Kidney epithelial cell (primary cell): ENCODE data around the gene ZPBP2. TPM values are rescaled to one million over a fixed set of nuclear protein-coding genes. Genes with fewer than 3 reads are reported as not detected.

Experiments used
- DNase-seq: peaks from one replicate; pipeline ENCODE4 v3.0.0-alpha.2; 2010; ENCODE audit warnings: low read depth
- H3K27me3 ChIP-seq: 2 replicates; pipeline ENCODE4 v1.6.0; 2011; ENCODE audit warnings: low read length; ENCODE audit not compliant: control insufficient read depth, insufficient read depth
- H3K36me3 ChIP-seq: 2 replicates; pipeline ENCODE4 v1.5.1; 2011; ENCODE audit warnings: low read length; ENCODE audit not compliant: control insufficient read depth, insufficient read depth
- H3K4me3 ChIP-seq: 2 replicates; pipeline ENCODE4 v1.5.1; 2011; ENCODE audit warnings: low read depth, mild to moderate bottlenecking, control low read depth, low read length
- total RNA-seq: library from RNA; depleted of rRNA; stranded (reverse); fragments of >200 nt; gene quantifications from 2 replicates; pipeline ENCODE4 v1.2.3, GENCODE V29; 2015
- TF ChIP-seq, protein P1 (sequence below): IDR thresholded peaks from 2 replicates; pipeline ENCODE4 v1.5.1; 2011; ENCODE audit warnings: mild to moderate bottlenecking, moderate library complexity, low read length, control low read depth, inconsistent platforms; ENCODE audit not compliant: insufficient read depth, poor library complexity, severe bottlenecking

ZPBP2 gene
- total RNA-seq, 1 donor from 2014 or later = not detected

DNA sequence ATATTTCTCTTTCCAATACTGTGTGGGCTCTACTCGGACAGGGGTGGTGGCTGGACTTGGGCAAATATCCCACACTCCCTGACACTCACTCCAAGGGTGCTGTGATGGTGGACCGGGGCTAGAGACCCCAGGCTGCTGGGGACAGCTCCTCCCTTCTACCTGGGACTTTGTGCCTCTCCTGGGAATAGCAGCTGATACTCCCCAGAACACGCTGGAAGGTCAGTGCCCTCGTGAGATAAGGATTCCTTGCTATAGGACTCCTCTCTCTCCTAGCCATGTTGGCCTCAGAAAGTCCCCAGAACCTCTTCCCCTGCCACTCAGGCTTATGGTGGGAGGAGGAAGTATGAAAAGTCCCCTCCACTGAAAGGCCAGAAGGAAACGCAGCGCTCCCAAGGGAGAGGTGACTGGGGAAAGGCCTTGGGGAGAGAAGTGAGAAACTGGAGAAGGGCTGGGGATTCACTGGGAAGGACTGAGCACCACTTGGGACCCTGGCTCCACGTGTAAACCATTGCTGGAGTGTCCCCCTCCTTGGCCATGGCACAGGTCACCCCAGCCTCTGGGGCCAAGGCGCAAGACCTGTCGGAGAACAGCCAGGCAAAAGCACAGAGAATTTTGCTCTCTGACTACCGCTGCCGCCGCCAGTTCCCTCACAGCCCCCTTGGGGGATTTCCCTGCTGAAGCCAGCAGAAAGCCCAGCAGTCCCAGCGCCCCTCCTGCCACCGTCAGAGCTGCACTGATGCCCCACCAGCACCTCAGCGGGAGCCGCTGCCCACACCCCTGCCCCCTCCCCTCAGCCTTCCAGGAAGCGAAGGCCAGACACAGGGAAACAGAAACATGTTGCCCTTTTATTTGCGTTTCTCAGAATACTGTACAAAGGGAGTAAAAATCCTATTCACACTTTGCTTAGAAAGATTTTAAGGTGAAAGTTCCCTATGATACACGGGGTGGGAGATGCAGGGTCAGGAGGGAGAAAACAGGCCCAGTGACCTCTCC, 52.5 kb downstream of the ZPBP2 start:
- Histone ChIP-seq H3K36me3 (peaks cover 1% of the 10 kb centered on the region), H3K4me3 (no peak overlapping the region), H3K27me3 (no peaks in the 10 kb centered on the region)
- TF ChIP-seq, protein P1, sequence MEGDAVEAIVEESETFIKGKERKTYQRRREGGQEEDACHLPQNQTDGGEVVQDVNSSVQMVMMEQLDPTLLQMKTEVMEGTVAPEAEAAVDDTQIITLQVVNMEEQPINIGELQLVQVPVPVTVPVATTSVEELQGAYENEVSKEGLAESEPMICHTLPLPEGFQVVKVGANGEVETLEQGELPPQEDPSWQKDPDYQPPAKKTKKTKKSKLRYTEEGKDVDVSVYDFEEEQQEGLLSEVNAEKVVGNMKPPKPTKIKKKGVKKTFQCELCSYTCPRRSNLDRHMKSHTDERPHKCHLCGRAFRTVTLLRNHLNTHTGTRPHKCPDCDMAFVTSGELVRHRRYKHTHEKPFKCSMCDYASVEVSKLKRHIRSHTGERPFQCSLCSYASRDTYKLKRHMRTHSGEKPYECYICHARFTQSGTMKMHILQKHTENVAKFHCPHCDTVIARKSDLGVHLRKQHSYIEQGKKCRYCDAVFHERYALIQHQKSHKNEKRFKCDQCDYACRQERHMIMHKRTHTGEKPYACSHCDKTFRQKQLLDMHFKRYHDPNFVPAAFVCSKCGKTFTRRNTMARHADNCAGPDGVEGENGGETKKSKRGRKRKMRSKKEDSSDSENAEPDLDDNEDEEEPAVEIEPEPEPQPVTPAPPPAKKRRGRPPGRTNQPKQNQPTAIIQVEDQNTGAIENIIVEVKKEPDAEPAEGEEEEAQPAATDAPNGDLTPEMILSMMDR = no peak
- no peak for DNase-seq

DNA sequence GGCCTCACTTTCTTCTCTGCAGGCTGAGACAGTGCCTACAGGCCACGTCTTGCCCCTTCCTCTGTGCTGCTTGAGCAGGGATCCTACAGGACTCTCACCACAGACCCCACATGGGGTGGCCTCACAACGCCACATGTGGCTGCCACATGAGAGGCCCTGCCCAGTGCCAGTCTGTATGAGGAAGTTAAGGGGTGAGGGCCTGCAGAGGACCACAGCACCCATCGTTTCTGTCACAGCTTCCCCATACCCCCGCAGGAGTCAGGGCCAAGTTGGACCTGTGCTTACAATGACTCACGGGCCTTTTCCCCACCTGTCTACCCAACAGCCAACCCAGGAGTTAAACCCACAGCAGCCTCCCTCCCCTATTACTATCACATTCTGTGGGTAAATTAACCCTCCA, 53.3 kb downstream of the ZPBP2 start:
- peaks cover 1% of the 10 kb centered on the region for H3K36me3 ChIP-seq
- DNase-seq = no peak
- H3K27me3 ChIP-seq = no peaks in the 10 kb centered on the region
- TF ChIP-seq, protein P1 = no peak
- H3K4me3 ChIP-seq = no peak overlapping the region

DNA sequence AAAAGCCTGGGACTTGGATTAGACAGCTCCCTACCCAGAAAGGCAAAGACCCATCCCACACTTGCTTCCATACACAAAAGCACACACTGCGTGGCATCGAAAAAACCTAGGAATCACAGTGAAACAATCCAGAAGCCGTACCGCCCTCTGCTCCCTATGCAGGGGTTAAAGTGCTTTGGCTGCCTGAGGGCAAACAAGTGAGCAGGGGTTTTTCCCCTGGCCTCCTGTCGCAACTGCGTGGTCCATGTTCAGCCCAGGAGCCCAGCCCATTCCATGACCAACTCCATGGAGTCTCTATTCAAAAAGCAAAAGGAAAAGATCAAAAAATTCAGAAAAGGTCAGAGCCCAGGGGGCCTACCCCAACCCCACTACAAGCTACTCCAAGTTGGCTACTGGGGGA, 54.0 kb downstream of the ZPBP2 start:
- H3K4me3 ChIP-seq = no peak overlapping the region
- peaks cover 1% of the 10 kb centered on the region for H3K36me3 ChIP-seq
- H3K27me3 ChIP-seq = no peaks in the 10 kb centered on the region
- no peak for DNase-seq
- TF ChIP-seq, protein P1 = no peak

DNA sequence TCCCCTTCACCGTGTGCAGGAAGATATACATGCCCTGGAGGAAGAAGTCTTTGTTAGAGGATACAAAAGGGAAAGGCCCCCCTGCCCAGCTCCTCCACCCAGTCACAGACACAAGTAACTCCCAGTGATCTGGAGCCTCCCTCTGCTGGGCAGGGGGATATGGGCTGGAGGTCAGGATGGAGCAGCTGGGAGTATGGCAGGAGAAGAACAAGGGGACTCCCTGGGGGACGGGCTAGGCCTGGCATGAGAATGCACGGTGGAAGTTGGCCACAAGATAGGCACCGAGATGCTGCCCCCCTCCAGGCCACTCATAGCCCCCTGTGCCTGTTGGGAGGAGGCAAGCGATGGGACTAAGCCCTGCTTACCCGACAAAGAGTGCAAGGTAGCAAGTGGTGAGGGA, 55.2 kb downstream of the ZPBP2 start:
- TF ChIP-seq, protein P1 = no peak
- H3K36me3 ChIP-seq = peaks cover 1% of the 10 kb centered on the region
- no peak for DNase-seq
- no peak overlapping the region for H3K4me3 ChIP-seq
- no peaks in the 10 kb centered on the region for H3K27me3 ChIP-seq

DNA sequence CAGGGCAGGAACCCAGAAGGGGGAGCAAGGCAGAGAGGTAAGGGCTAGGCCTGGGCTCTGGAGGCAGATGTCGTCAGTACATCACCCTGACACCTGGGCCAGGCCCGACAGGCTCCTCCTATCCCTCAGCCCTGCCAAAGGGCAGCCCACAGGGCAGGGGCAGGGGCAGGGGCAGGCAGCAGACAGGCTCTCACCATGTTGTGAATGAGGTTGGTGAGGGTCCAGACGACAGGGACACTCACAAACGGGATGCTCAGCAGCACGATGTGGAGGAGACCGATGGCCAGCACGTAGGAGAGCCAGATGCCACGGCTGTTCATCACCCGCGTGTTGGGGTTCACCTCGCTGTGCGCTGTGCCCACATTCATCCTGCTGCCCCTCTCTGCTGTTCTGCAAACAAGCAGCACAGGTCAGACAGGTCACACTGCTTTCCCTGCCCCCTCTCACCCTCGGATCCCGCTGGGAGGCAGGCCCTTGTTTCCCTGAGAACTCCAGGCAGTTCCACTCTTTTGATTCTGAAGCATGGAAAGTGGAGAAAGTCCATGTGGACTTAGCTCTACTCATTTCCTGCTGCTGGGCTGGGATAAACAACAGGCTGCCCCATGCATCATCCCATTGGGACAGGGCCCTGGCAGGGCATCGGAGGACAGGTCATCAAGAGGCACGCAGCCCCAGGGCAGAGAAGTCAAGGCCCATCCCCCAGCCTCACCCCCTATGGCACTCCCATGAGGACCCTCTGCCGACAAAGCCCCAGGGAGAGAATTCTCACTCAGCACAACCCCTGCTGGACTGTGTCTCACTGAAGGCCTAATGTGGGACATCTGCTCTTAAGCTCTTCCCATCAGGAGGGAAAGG, 56.1 kb downstream of the ZPBP2 start:
- H3K27me3 ChIP-seq = no peaks in the 10 kb centered on the region
- no peak for DNase-seq
- H3K4me3 ChIP-seq = no peak overlapping the region
- peaks cover 1% of the 10 kb centered on the region for H3K36me3 ChIP-seq
- TF ChIP-seq, protein P1 = no peak
